ENCODE results near the gene GLYATL2. TPM values are rescaled to one million over a fixed set of nuclear protein-coding genes. Genes with fewer than 3 reads are reported as not detected.

GLYATL2 gene
- total and polyA plus RNA-seq, 9 of the 15 experiments (the other 6 are each of a cell fraction or from before 2014, with no cell fraction given): not detected

DNA sequence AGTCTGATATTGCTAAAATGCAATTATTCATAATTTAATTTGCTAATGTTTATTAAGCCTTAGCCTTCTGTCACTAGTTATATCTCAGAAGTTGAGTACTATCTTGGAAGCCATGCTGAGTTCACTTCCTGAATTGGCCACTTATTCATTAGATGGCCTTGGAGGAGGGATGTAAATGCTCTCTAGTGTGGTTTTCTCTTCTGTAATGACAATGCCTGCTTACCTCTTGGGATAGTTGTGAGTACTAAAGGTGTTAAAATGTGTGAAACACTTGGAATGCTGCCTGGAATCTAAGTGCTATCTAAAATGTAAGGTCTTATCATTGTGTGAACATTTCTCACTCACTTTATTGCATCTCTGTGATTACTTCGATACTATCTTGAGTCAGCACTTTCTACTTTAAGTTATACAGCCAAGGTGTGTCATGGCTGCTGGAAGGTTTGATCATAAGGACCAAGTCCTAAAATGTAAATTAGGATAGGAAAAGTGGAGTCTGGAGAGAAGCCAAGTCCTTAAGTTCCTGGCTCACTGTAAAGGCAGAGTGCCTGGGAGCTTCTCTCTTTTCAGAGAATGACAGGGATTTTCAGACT is 12.4 kb downstream of the GLYATL2 start (continued):
- TF ChIP-seq, protein P1, sequence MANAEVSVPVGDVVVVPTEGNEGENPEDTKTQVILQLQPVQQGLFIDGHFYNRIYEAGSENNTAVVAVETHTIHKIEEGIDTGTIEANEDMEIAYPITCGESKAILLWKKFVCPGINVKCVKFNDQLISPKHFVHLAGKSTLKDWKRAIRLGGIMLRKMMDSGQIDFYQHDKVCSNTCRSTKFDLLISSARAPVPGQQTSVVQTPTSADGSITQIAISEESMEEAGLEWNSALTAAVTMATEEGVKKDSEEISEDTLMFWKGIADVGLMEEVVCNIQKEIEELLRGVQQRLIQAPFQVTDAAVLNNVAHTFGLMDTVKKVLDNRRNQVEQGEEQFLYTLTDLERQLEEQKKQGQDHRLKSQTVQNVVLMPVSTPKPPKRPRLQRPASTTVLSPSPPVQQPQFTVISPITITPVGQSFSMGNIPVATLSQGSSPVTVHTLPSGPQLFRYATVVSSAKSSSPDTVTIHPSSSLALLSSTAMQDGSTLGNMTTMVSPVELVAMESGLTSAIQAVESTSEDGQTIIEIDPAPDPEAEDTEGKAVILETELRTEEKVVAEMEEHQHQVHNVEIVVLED (CRISPR knock-in tag; IDR thresholded peaks at IDR 0.05): no peak
- TF ChIP-seq, protein P2, sequence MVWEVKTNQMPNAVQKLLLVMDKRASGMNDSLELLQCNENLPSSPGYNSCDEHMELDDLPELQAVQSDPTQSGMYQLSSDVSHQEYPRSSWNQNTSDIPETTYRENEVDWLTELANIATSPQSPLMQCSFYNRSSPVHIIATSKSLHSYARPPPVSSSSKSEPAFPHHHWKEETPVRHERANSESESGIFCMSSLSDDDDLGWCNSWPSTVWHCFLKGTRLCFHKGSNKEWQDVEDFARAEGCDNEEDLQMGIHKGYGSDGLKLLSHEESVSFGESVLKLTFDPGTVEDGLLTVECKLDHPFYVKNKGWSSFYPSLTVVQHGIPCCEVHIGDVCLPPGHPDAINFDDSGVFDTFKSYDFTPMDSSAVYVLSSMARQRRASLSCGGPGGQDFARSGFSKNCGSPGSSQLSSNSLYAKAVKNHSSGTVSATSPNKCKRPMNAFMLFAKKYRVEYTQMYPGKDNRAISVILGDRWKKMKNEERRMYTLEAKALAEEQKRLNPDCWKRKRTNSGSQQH (CRISPR knock-in tag; IDR thresholded peaks at IDR 0.05): no peak
- no peak for TF ChIP-seq KLF13 (tag; IDR thresholded peaks at IDR 0.05; ENCODE audit: borderline replicate concordance, low read depth)
- TF ChIP-seq ADNP (tag; IDR thresholded peaks at IDR 0.05): no peak
- TF ChIP-seq KDM4B (IDR thresholded peaks at IDR 0.05; ENCODE audit: borderline replicate concordance in 2 of 2, low read depth in 1 of 2): no peak
- TF ChIP-seq ZNF316 (IDR thresholded peaks at IDR 0.05): peak; percentile 65
- no peak for TF ChIP-seq ZBTB49 (CRISPR knock-in tag; IDR thresholded peaks at IDR 0.05; ENCODE audit: borderline replicate concordance)
- no peak for TF ChIP-seq HMG20A (CRISPR knock-in tag; conservative IDR thresholded peaks at IDR 0.05)
- no peak for TF ChIP-seq ATF1 (CRISPR knock-in tag; IDR thresholded peaks at IDR 0.05)
- no peak for TF ChIP-seq ATF1 (tag; IDR thresholded peaks at IDR 0.05)
- peak; percentile 42; the same call in 1 of the 2 replicates for TF ChIP-seq MAFG (tag; conservative IDR thresholded peaks at IDR 0.05)
- no peak for TF ChIP-seq CBFA2T2 (conservative IDR thresholded peaks at IDR 0.05)
- no peak for TF ChIP-seq GTF3C2 (IDR thresholded peaks at IDR 0.05; ENCODE audit: borderline replicate concordance, extremely low read depth, insufficient read length)

All from K562 (cell line).